Stimulated activated CD8-positive, alpha-beta memory T cell treated with anti-CD3 and anti-CD28 coated beads, Interleukin-4, amount 100 ng/mL, for 1 hour (primary cell): Measurements from ENCODE around the gene GRB2.
"Not testable (repeated sequence)": the region's sequence is repeated elsewhere in the genome, so short reads cannot be mapped to it uniquely, and the experiment has no call there.

Experiments
- DNase-seq, 2 donors: peaks; one replicate each; pipeline ENCODE4 v3.0.0-alpha.2; 2020; ENCODE audit warnings: low read depth in 2 of 2, low spot score in 1 of 2

GRB2 gene

GRCh38 chr17:75353176-75353575 lies 52.3 kb downstream of the GRB2 start:
- DNase-seq = no peak

GRCh38 chr17:75352079-75352569 lies 53.4 kb downstream of the GRB2 start:
- no peak for DNase-seq

GRCh38 chr17:75350706-75351105 lies 54.8 kb downstream of the GRB2 start:
- no peak for DNase-seq

- no peak for DNase-seq
Measured at GRCh38 chr17:75350029-75350428, 55.4 kb downstream of the GRB2 start.

GRCh38 chr17:75349589-75349988 lies 55.9 kb downstream of the GRB2 start:
- no peak for DNase-seq

GRCh38 chr17:75348386-75349012 lies 57.0 kb downstream of the GRB2 start:
- DNase-seq = no peak

GRCh38 chr17:75346906-75347305 lies 58.6 kb downstream of the GRB2 start:
- DNase-seq = no peak

GRCh38 chr17:75346368-75346767 lies 59.1 kb downstream of the GRB2 start:
- not testable (repeated sequence) for DNase-seq

GRCh38 chr17:75345514-75346167 lies 59.8 kb downstream of the GRB2 start:
- DNase-seq = no peak

- no peak for DNase-seq
Measured at GRCh38 chr17:75344666-75345065, 60.8 kb downstream of the GRB2 start.

- DNase-seq = no peak
Measured at GRCh38 chr17:75342996-75343395, 62.5 kb downstream of the GRB2 start.

GRCh38 chr17:75341784-75342486 lies 63.5 kb downstream of the GRB2 start:
- no peak for DNase-seq

GRCh38 chr17:75340631-75341030 lies 64.8 kb downstream of the GRB2 start:
- DNase-seq = no peak

- no peak for DNase-seq
Measured at GRCh38 chr17:75339971-75340370, 65.5 kb downstream of the GRB2 start.

- no peak for DNase-seq
Measured at GRCh38 chr17:75338335-75338734, 67.1 kb downstream of the GRB2 start.

- no peak for DNase-seq
Measured at GRCh38 chr17:75335315-75335714, 70.2 kb downstream of the GRB2 start.

GRCh38 chr17:75334723-75335122 lies 70.8 kb downstream of the GRB2 start:
- no peak for DNase-seq

GRCh38 chr17:75331671-75332070 lies 73.8 kb downstream of the GRB2 start:
- DNase-seq = no peak

- no peak for DNase-seq
Measured at GRCh38 chr17:75327757-75328156, 77.7 kb downstream of the GRB2 start.

GRCh38 chr17:75326226-75326848 lies 79.1 kb downstream of the GRB2 start:
- DNase-seq = no peak

GRCh38 chr17:75325827-75326225 lies 79.7 kb downstream of the GRB2 start:
- no peak for DNase-seq

- no peak for DNase-seq
Measured at GRCh38 chr17:75325348-75325747, 80.1 kb downstream of the GRB2 start.
